HCT116 (cell line): ENCODE measurements around the gene BLID. TPM values are rescaled to one million over a fixed set of nuclear protein-coding genes. Genes with fewer than 3 reads are reported as not detected.

Source experiments
- ATAC-seq: fragments of 200-7000 bp; cut with Tn5 transposase; 2 replicates; pipeline ENCODE4 v1.9.1; 2020; ENCODE audit warnings: mild to moderate bottlenecking, moderate library complexity
- BruUV-seq: library from RNA; stranded (reverse); fragments of 400-500 nt; replicated peaks from 2 replicates; lab custom pipeline; 2021; lab: Mats Ljungman, UMichigan
- CTCF ChIA-PET: fragments of 300-600 bp; sonication (Branson Sonifier 250); formaldehyde crosslinking; loops from one replicate; lab custom pipeline; 2021; ENCODE audit warnings: antibody characterized with exemption; lab: Charles Lee
- POLR2A ChIA-PET: fragments of 300-600, 350-600 bp; sonication (Branson Sonifier 250); formaldehyde crosslinking; loops from one replicate; lab custom pipeline; 2021; ENCODE audit warnings: antibody characterized with exemption; lab: Charles Lee
- RAD21 ChIA-PET, 2 experiments: fragments of 300-600 bp; sonication (Branson Sonifier 250); formaldehyde crosslinking; loops; one replicate each; lab custom pipeline; 2023; ENCODE audit warnings: low total read pairs in 2 of 2; ENCODE audit not compliant: uncharacterized antibody in 2 of 2, unreplicated experiment in 2 of 2, low non-redundant PET in 1 of 2; lab: Charles Lee
- DNase-seq: peaks from one replicate; pipeline ENCODE4 v3.0.0-alpha.2; 2010; ENCODE audit warnings: low read depth, low spot score
- H2AFZ ChIP-seq: fragments of 200-600 bp; shearing (Covaris generic), sonication (generic); 2 replicates; pipeline ENCODE4 v1.6.1; 2017; ENCODE audit warnings: low read depth, mixed run types, mixed read lengths, antibody characterized with exemption, low read length; ENCODE audit not compliant: poor library complexity, severe bottlenecking
- H3K27ac ChIP-seq: 2 replicates; pipeline ENCODE4 v1.5.1; 2012; ENCODE audit warnings: low read depth, low read length
- H3K27me3 ChIP-seq: fragments of 200-600 bp; sonication (generic); 2 replicates; pipeline ENCODE4 v1.6.1; 2016; ENCODE audit warnings: mixed run types, low read length, mixed read lengths; ENCODE audit not compliant: insufficient read depth
- H3K36me3 ChIP-seq, 2 experiments: fragments of 200-500 bp in 1 of 2; fragments of 200-600 bp in 1 of 2; sonication (Bioruptor generic) in 1 of 2; sonication (generic) in 1 of 2; 2 replicates each; pipeline versions ENCODE4 v1.5.1 to v1.6.1; 2014 to 2016; ENCODE audit warnings: low read length in 2 of 2, inconsistent platforms in 1 of 2, mixed read lengths in 1 of 2, mixed run types in 1 of 2; ENCODE audit not compliant: insufficient read depth in 2 of 2, control insufficient read depth in 1 of 2
- H3K4me1 ChIP-seq, 2 experiments: fragments of 200-600 bp in 1 of 2; sonication (generic) in 1 of 2; 2 replicates each; pipeline versions ENCODE4 v1.5.1 to v1.6.1; 2012 to 2017; ENCODE audit warnings: low read length in 2 of 2, inconsistent platforms in 1 of 2, mild to moderate bottlenecking in 1 of 2, mixed read lengths in 1 of 2, mixed run types in 1 of 2, moderate library complexity in 1 of 2; ENCODE audit not compliant: insufficient read depth in 2 of 2, control insufficient read depth in 1 of 2
- H3K4me2 ChIP-seq: fragments of 200-600 bp; sonication (generic); 2 replicates; pipeline ENCODE4 v1.6.1; 2017; ENCODE audit warnings: mixed run types, low read length, mixed read lengths
- H3K4me3 ChIP-seq, 2 experiments: fragments of 200-600 bp in 1 of 2; sonication (generic) in 1 of 2; replicated peaks in 1 of 2; 2 replicates each; pipeline ENCODE4 v1.5.1; 2011 to 2016; ENCODE audit warnings: low read length in 2 of 2, control low read depth in 1 of 2, low read depth in 1 of 2, mild to moderate bottlenecking in 1 of 2, mixed read lengths in 1 of 2, mixed run types in 1 of 2
- H3K79me2 ChIP-seq: fragments of 200-600 bp; sonication (generic); 2 replicates; pipeline ENCODE4 v1.6.1; 2017; ENCODE audit warnings: mild to moderate bottlenecking, mixed run types, low read length, moderate library complexity, mixed read lengths; ENCODE audit not compliant: insufficient read depth
- H3K9ac ChIP-seq: fragments of 200-600 bp; sonication (generic); 2 replicates; pipeline ENCODE4 v1.6.1; 2016; ENCODE audit warnings: low read length, mixed read lengths
- H3K9me2 ChIP-seq: fragments of 200-600 bp; sonication (generic), shearing (Covaris generic); 2 replicates; pipeline ENCODE4 v1.6.1; 2017; ENCODE audit warnings: mixed run types, mild to moderate bottlenecking, moderate library complexity; ENCODE audit not compliant: insufficient read depth
- H3K9me3 ChIP-seq, 2 experiments: fragments of 200-500 bp in 1 of 2; fragments of 200-600 bp in 1 of 2; sonication (Bioruptor generic) in 1 of 2; sonication (generic) in 1 of 2; 2 replicates each; pipeline ENCODE4 v1.6.1; 2014 to 2017; ENCODE audit warnings: low read length in 2 of 2, mixed read lengths in 2 of 2, inconsistent platforms in 1 of 2, low read depth in 1 of 2, mild to moderate bottlenecking in 1 of 2, mixed run types in 1 of 2, moderate library complexity in 1 of 2; ENCODE audit not compliant: control insufficient read depth in 1 of 2, insufficient read depth in 1 of 2
- H4K20me1 ChIP-seq: fragments of 200-600 bp; sonication (generic), shearing (Covaris generic); 2 replicates; pipeline ENCODE4 v1.6.1; 2017; ENCODE audit warnings: mixed run types, mild to moderate bottlenecking, moderate library complexity; ENCODE audit not compliant: insufficient read depth
- CBX3 ChIP-seq: IDR thresholded peaks from 2 replicates; pipeline ENCODE4 v1.6.1; 2012; ENCODE audit warnings: low read depth
- CEBPB ChIP-seq: IDR thresholded peaks from 2 replicates; pipeline ENCODE4 v1.6.1; 2012; ENCODE audit warnings: low read depth
- ELF1 ChIP-seq: IDR thresholded peaks from 2 replicates; pipeline ENCODE4 v1.6.1; 2012; ENCODE audit warnings: low read depth, borderline replicate concordance
- EZH2 ChIP-seq: fragments of 200-600 bp; sonication (generic); IDR thresholded peaks from 2 replicates; pipeline ENCODE4 v1.6.1; 2017; ENCODE audit warnings: antibody characterized with exemption, mixed run types
- JUND ChIP-seq: IDR thresholded peaks from 2 replicates; pipeline ENCODE4 v1.6.1; 2012
- POLR2A ChIP-seq: IDR thresholded peaks from 2 replicates; pipeline ENCODE4 v1.7.0; 2011; ENCODE audit warnings: borderline replicate concordance; ENCODE audit not compliant: insufficient read depth, insufficient read length; ENCODE audit errors: extremely low read depth
- POLR2AphosphoS5 ChIP-seq: IDR thresholded peaks from 2 replicates; pipeline ENCODE4 v1.6.1; 2011; ENCODE audit warnings: mild to moderate bottlenecking, low read depth, low read length, moderate library complexity
- REST ChIP-seq: IDR thresholded peaks from 2 replicates; pipeline ENCODE4 v1.6.1; 2012; ENCODE audit warnings: low read depth
- SIN3A ChIP-seq: IDR thresholded peaks from 2 replicates; pipeline ENCODE4 v1.6.1; 2012; ENCODE audit warnings: low read depth
- intact Hi-C: fragments of 100-400 bp; cut with micrococcal nuclease; formaldehyde crosslinking; loops from 2 replicates; pipeline ENCODE4 v1.10.0; 2022
- total RNA-seq: library from RNA; stranded (reverse); gene quantifications from one replicate; pipeline ENCODE4 v1.2.1, GENCODE V29; 2021; ENCODE audit not compliant: unreplicated experiment
- TF ChIP-seq, protein P1 (sequence below): IDR thresholded peaks from 2 replicates; pipeline ENCODE4 v1.6.1; 2012

BLID gene
- total RNA-seq, 1 experiment from 2014 or later, result 8.9 TPM

DNA sequence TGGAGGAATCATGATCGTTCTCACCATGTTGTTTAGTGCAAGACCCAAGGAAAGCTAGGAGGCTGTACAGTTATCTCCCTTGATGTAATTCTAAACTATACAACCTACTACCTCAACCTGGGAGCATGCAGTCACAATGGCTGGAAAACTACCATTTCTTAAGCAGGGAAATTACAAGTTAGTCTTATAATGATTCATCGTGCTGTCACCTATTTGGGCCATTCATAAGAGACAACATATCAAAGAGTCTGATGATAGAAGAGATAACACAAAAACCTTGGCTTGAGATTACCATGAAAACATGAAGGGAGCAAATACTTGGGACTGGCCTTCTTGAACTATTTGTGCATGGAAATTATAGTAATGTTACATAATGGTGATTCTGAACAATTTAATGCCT lies 30.5 kb upstream of the BLID start (continued):
- TF ChIP-seq JUND (peak; percentile 95), CBX3 (peak; percentile 95; the same call in 1 of the 2 replicates), EZH2 (no peak), REST (no peak), SIN3A (peak; percentile 88)
- TF ChIP-seq, all 23 proteins: peak for 14

DNA sequence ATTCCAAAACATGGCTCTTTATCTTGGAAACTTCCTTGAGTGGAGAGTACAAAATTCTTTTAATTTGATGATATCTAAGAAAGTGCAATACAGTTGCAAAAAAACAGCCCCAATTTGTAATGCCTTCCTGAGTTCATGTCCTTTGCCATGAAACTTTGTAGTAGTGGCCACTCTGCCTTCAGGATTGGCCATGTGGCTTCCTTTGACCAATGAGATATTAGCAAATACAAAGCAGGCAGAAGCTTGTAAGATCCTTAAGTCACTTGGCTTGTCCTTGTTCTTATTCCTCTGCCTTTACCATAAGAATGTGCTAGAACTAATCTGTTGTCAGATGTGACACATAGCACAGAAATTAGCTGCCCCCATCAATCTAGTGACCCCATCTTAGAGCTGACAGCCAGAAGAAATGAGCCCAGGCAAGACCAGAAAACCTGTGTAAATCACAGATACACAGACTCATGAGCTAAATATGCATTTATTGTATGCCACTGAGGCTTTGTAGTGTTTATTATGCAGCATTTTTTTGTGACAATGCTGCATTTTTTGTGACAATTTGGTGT lies 29.8 kb upstream of the BLID start:
- Histone ChIP-seq H3K9ac (peak overlapping the region; percentile 54), H3K79me2 (peaks cover 100% of the 10 kb centered on the region), H3K4me1 (peaks cover 86 to 100% of the 10 kb centered on the region in 2 experiments), H3K27ac (peak overlapping the region; percentile 95)
- DNase-seq (no peak), ATAC-seq (no peak)
- TF ChIP-seq SIN3A (no peak), POLR2A (no peak), POLR2AphosphoS5 (0 out of 2 replicates have a peak, but pooled peaks have one; percentile 20), CEBPB (no peak), ELF1 (no peak)
- TF ChIP-seq, protein P1, sequence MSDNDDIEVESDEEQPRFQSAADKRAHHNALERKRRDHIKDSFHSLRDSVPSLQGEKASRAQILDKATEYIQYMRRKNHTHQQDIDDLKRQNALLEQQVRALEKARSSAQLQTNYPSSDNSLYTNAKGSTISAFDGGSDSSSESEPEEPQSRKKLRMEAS, result 0 out of 2 replicates have a peak, but pooled peaks have one; percentile 16
- TF ChIP-seq, all 23 proteins: peak for 2
- POLR2A ChIA-PET, result interaction anchor here (1.1 to 4.2 kb wide), 3 partner anchors 9 to 36 kb away, joined by 3 to 24 read pairs (median 3); no protein-coding TSS in a partner anchor
- intact Hi-C loops, result no loop called here
- H4K20me1 ChIP-seq, result no peaks in the 10 kb centered on the region
- no peaks in the 10 kb centered on the region for H3K9me2 ChIP-seq
- BruUV-seq, result TSS peak; percentile 40
- H3K4me2 ChIP-seq, result peak overlapping the region; percentile 57
- H3K36me3 ChIP-seq, result peaks cover 0 to 25% of the 10 kb centered on the region in 2 experiments; a peak in 2 of 4 replicates
- RAD21 ChIA-PET, result no interaction called here
- no peaks in the 10 kb centered on the region for H3K27me3 ChIP-seq
- peak overlapping the region in 1 of 2 experiments; percentile 7; a peak in 2 of 4 replicates for H3K4me3 ChIP-seq
- H2AFZ ChIP-seq, result no peak overlapping the region
- CTCF ChIA-PET, result no interaction called here
- H3K9me3 ChIP-seq, result no peaks in the 10 kb centered on the region
